Measurements from ENCODE around the gene DHX57.
A peak's percentile ranks its signal among the peaks of the same experiment; 100 is the strongest.

The DHX57 gene

GRCh38 chr2:38871432-38871831 lies 4.3 kb downstream of the DHX57 start:
- TF ChIP-seq, protein P1, sequence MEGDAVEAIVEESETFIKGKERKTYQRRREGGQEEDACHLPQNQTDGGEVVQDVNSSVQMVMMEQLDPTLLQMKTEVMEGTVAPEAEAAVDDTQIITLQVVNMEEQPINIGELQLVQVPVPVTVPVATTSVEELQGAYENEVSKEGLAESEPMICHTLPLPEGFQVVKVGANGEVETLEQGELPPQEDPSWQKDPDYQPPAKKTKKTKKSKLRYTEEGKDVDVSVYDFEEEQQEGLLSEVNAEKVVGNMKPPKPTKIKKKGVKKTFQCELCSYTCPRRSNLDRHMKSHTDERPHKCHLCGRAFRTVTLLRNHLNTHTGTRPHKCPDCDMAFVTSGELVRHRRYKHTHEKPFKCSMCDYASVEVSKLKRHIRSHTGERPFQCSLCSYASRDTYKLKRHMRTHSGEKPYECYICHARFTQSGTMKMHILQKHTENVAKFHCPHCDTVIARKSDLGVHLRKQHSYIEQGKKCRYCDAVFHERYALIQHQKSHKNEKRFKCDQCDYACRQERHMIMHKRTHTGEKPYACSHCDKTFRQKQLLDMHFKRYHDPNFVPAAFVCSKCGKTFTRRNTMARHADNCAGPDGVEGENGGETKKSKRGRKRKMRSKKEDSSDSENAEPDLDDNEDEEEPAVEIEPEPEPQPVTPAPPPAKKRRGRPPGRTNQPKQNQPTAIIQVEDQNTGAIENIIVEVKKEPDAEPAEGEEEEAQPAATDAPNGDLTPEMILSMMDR (IDR thresholded peaks at IDR 0.05; ENCODE audit: extremely low read depth, missing control alignments) = no peak
- no peak for DNase-seq (ENCODE audit: low spot score)

DNA sequence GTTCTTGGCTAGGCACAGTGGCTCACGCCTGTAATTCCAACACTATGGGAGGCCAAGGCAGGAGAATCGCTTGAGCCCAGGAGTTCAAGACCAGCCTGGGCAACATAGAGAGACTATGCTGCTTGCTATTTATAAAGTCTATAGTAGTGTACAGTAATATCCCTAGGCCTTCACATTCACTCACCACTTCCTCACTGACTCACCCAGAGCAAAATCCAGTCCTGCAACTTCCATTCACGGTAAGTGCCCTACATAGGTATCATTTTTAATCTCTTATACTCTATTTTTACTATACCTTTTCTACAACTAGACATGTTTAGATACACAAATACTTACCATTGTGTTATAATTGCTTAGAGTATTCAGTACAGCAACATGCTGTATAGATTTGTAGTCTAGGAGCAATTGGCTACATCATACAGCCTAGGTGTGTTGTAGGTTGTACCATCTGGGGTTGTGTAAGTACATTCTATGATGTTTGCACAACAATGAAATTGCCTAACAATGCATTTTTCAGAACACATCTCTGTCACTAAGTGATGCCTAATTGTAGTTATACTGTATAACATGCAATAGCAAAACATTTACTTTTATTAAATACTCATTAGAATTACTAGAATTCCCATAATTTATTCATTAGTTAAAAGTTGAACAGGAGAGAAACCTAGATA lies 8.8 kb downstream of the DHX57 start:
- DNase-seq (ENCODE audit: low spot score) = no peak

DNA sequence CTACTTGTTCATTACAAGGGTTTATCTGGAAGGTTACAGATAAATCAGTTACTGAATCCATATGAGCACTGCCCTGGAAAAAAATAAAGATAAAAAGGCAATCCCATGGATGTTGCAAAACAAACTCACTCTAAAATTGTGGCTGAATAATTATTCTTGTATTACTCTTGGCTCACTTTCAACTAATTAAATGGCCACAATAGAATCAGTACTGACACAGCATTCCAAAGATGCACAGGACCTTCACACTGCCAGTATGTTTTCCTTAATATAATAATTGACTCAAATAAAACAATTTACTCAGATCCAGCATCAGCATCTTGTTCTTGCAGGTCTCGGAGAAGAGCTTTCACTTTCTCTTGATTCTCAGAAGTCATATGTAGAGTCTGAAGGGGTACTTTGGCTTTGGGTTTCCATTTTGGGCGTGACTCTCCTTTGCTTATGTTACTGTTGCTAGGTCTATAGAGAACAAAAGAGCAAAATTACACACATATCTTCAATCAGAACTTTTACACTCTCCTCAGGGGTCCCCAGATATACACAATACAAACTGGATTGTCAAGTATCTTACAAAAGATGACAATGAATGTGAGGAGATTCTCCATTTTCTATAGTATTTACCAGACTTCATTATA lies 12.6 kb downstream of the DHX57 start:
- TF ChIP-seq, protein P1 (IDR thresholded peaks at IDR 0.05; ENCODE audit: extremely low read depth, missing control alignments) = no peak
- DNase-seq (ENCODE audit: low spot score) = peak; percentile 10

More for the DNA sequence above, 8.8 kb downstream of the DHX57 start:
- TF ChIP-seq, protein P1 (IDR thresholded peaks at IDR 0.05; ENCODE audit: extremely low read depth, missing control alignments) = no peak

- TF ChIP-seq, protein P1 (IDR thresholded peaks at IDR 0.05; ENCODE audit: extremely low read depth, missing control alignments) = no peak
- no peak for DNase-seq (ENCODE audit: low spot score)
Observed at GRCh38 chr2:38862476-38862875, 13.3 kb downstream of the DHX57 start.

DNA sequence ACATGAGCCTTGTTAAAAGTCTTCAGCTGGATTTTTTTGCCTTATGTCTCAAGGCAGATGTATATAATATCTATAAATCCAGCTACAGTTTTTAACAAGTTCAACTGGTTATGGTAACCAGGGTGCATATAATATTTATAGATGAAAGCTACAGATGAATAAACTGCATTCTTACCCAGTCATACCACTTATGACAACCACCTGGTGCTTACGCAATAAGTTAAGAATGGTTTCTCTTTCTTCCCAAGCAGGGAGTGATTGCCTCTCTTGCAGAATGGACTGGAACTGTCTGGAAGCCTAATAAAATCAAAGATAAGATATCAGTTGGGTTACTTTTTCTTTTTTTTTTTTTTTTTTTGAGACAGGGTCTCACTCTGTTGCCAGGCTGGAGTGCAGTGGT lies 19.6 kb downstream of the DHX57 start:
- no peak for DNase-seq (ENCODE audit: low spot score)
- TF ChIP-seq, protein P1 (IDR thresholded peaks at IDR 0.05; ENCODE audit: extremely low read depth, missing control alignments) = no peak

GRCh38 chr2:38850045-38850444 lies 25.7 kb downstream of the DHX57 start:
- TF ChIP-seq, protein P1 (IDR thresholded peaks at IDR 0.05; ENCODE audit: extremely low read depth, missing control alignments) = no peak
- peak; percentile 49 for DNase-seq (ENCODE audit: low spot score)

DNA sequence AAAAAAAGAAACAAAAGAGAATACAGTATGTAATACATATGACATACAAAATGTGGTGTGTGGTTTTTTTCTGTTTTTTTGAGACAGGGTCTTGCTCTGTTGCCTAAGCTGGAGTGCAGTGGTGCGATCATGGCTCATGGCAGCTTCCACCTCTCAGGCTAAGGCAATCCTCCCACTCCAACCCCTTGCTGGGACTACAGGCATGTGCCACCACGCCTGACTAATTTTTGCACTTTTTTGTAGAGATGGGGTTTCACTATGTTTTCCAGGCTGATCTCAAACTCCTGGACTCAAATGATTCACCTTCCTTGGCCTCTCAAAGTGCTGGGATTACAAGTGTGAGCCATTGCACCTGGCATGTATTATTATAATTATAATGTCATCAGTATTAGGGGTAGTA lies 38.9 kb downstream of the DHX57 start:
- TF ChIP-seq, protein P1 (IDR thresholded peaks at IDR 0.05; ENCODE audit: extremely low read depth, missing control alignments) = no peak
- DNase-seq (ENCODE audit: low spot score) = no peak

Data from GM20000 (cell line).